NCI-H526 (cell line): ENCODE measurements around the gene PXYLP1.

ENCODE experiments used
- DNase-seq, 2 experiments: peaks; one replicate each; lab custom pipeline; 2025; lab: John Stamatoyannopoulos, UW

PXYLP1 gene

GRCh38 chr3:141273700-141274410 lies 42.2 kb downstream of the PXYLP1 start:
- DNase-seq = no peak

- no peak for DNase-seq
These were observed 42.9 kb downstream of the PXYLP1 start for GRCh38 chr3:141274411-141275031.

GRCh38 chr3:141275032-141275422 lies 43.4 kb downstream of the PXYLP1 start:
- no peak for DNase-seq

GRCh38 chr3:141275511-141275910 lies 43.9 kb downstream of the PXYLP1 start:
- no peak for DNase-seq

GRCh38 chr3:141275973-141276372 lies 44.3 kb downstream of the PXYLP1 start:
- DNase-seq = no peak

- no peak for DNase-seq
These were observed 44.8 kb downstream of the PXYLP1 start for GRCh38 chr3:141276398-141276797.

GRCh38 chr3:141277451-141277850 lies 45.8 kb downstream of the PXYLP1 start:
- no peak for DNase-seq

- no peak for DNase-seq
These were observed 46.8 kb downstream of the PXYLP1 start for GRCh38 chr3:141278196-141279076.

GRCh38 chr3:141279077-141279967 lies 47.7 kb downstream of the PXYLP1 start:
- DNase-seq = peak; percentile 19 to 39

- no peak for DNase-seq
These were observed 48.5 kb downstream of the PXYLP1 start for GRCh38 chr3:141280086-141280485.

- no peak for DNase-seq
These were observed 49.1 kb downstream of the PXYLP1 start for GRCh38 chr3:141280690-141281089.

GRCh38 chr3:141285570-141285969 lies 53.9 kb downstream of the PXYLP1 start:
- DNase-seq = no peak

GRCh38 chr3:141286856-141287255 lies 55.2 kb downstream of the PXYLP1 start:
- no peak for DNase-seq

GRCh38 chr3:141287326-141287725 lies 55.7 kb downstream of the PXYLP1 start:
- no peak for DNase-seq

GRCh38 chr3:141288336-141288990 lies 56.8 kb downstream of the PXYLP1 start:
- DNase-seq = no peak

GRCh38 chr3:141289228-141289772 lies 57.7 kb downstream of the PXYLP1 start:
- DNase-seq = no peak

- no peak for DNase-seq
These were observed 60.1 kb downstream of the PXYLP1 start for GRCh38 chr3:141291559-141292355.

- no peak for DNase-seq
These were observed 60.9 kb downstream of the PXYLP1 start for GRCh38 chr3:141292356-141293058.

GRCh38 chr3:141294301-141294700 lies 62.7 kb downstream of the PXYLP1 start:
- DNase-seq = no peak
